ENCODE measurements around the gene PTPRF. TPM values are rescaled to one million over a fixed set of nuclear protein-coding genes. Genes with fewer than 3 reads are reported as not detected.

The PTPRF gene
- total RNA-seq, 2 donors from 2014 or later = 182 to 292 TPM

DNA sequence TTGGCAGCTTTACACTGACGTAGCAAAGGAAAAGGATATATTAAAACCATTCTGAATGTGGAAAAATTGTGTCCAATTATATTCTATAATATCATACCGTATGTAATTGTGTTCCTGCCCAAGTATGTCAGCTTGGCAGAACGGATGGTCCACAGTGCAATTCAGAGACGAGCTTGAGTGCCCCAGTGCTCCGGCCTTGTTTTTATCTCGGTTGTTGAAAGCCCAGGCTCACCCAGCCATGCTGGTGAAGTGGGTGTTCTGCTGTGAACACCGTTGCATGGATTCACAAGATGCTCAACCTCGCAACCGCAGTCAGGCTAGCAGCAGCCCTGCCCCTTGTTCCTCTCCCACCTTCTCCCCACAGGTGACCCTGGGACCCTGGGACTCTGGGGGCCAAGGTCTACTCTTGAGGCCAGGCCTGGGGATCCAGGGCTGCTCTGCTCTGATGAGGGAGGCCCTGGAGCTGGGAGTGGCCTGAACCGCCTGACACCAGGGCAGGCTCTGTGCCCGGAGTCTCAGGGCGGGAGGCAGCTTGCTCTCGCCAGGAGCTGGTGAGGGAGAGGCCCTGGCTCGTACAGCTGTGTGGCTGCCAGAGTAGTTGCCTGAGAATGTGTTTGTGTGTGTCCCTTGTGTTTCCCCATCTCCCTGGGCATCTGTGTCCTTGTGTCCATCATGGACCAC is 11.2 kb downstream of the PTPRF start:
- Histone ChIP-seq H3K4me1 (replicated peaks) (peaks cover 60% of the 10 kb centered on the region), H3K9me3 (no peaks in the 10 kb centered on the region), H3K27ac (peak overlapping the region; percentile 71 to 97), H3K27me3 (replicated peaks; ENCODE audit: insufficient read depth) (no peaks in the 10 kb centered on the region), H3K36me3 (no peaks in the 10 kb centered on the region), H3K4me3 (no peak overlapping the region)
- TF ChIP-seq, protein P1, sequence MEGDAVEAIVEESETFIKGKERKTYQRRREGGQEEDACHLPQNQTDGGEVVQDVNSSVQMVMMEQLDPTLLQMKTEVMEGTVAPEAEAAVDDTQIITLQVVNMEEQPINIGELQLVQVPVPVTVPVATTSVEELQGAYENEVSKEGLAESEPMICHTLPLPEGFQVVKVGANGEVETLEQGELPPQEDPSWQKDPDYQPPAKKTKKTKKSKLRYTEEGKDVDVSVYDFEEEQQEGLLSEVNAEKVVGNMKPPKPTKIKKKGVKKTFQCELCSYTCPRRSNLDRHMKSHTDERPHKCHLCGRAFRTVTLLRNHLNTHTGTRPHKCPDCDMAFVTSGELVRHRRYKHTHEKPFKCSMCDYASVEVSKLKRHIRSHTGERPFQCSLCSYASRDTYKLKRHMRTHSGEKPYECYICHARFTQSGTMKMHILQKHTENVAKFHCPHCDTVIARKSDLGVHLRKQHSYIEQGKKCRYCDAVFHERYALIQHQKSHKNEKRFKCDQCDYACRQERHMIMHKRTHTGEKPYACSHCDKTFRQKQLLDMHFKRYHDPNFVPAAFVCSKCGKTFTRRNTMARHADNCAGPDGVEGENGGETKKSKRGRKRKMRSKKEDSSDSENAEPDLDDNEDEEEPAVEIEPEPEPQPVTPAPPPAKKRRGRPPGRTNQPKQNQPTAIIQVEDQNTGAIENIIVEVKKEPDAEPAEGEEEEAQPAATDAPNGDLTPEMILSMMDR (IDR thresholded peaks at IDR 0.05) = peak in 1 of 4 experiments; percentile 1
- TF ChIP-seq POLR2A (IDR thresholded peaks at IDR 0.05) (peak; percentile 41), POLR2AphosphoS5 (IDR thresholded peaks at IDR 0.05) (peak; percentile 78)
- intact Hi-C loops (cut with DNase I) = no loop called here
- 27% methylated on average over 14 of the region's 14 CpGs for WGBS
- peak; percentile 92 for DNase-seq (ENCODE audit: low spot score)

DNA sequence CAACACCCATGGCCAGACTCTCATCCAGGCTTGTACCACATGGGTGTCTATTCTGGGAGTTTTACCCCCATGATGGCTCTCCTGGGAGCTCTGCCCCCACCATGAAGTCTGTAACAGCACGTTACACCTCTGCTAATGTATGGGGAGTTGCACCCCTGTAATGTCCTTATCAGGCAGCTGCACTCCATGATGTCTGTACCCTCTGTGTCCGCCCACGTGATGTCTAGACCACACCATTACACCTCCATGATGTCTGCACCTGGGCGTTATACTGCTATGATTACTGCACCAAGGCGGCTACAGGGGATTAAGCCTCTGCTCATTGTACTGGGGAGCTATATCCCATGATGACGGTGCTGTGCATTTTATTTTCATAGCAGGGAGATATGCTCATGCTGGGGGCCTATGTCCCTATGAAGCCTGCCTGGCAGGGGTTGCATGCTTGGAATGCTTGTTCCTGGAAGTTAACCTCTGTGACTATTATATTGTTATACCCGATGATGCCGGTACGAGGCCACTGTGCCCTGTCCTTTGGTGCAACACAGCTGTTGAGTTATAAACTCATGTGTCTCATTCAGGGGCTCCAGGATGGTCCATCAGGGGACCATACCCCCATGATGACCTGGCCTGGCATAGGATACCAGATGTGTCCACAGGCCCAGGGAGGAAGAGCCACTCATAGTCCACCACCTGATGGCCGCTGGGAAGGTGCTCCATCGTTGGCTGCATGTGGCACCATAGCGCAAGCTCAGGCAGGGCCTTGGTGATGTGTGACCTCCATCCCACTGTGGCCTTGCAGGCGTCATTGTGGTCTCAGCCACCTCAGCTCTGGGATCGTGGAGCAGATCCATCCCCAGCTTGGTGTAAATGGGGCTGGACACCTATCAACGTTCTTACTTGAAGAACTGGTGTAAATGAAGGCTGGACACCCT is 12.1 kb downstream of the PTPRF start:
- H3K9me3 ChIP-seq = no peaks in the 10 kb centered on the region
- 77% methylated on average over 15 of the region's 15 CpGs for WGBS
- TF ChIP-seq POLR2AphosphoS5 (IDR thresholded peaks at IDR 0.05) = no peak
- no peaks in the 10 kb centered on the region for H3K27me3 ChIP-seq (replicated peaks; ENCODE audit: insufficient read depth)
- intact Hi-C loops (cut with DNase I) = no loop called here
- no peak for DNase-seq (ENCODE audit: low spot score)
- peaks cover 55% of the 10 kb centered on the region for H3K4me1 ChIP-seq (replicated peaks)
- no peaks in the 10 kb centered on the region for H3K36me3 ChIP-seq
- H3K4me3 ChIP-seq = no peak overlapping the region
- H3K27ac ChIP-seq = peak overlapping the region; percentile 71 to 97

DNA sequence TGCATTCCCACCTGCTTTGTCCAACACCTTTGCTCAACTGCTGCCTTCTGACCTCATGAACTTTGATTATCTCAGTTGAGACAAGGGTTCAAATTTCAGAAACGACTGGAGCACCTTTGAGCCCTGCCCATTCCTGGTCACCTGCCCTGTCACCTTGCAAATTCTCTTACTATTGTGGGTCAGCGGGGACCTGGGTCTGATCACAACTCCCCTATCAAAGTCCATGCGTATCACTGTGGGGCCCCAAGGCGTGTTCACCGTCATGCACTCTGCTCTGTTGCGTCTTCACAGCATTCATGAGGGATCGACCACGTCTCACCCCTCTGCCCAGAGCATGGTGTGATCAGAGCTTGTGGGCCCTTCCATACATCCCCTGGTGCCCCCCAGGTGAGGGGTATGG is 12.9 kb downstream of the PTPRF start:
- TF ChIP-seq POLR2AphosphoS5 (IDR thresholded peaks at IDR 0.05) = no peak
- TF ChIP-seq, protein P1 (IDR thresholded peaks at IDR 0.05) = no peak
- TF ChIP-seq POLR2A (IDR thresholded peaks at IDR 0.05) = no peak
- H3K4me3 ChIP-seq = no peak overlapping the region
- 85% methylated on average over 8 of the region's 8 CpGs for WGBS
- H3K36me3 ChIP-seq = no peaks in the 10 kb centered on the region
- intact Hi-C loops (cut with DNase I) = no loop called here
- no peaks in the 10 kb centered on the region for H3K27me3 ChIP-seq (replicated peaks; ENCODE audit: insufficient read depth)
- H3K4me1 ChIP-seq (replicated peaks) = peaks cover 57% of the 10 kb centered on the region
- H3K9me3 ChIP-seq = no peaks in the 10 kb centered on the region
- H3K27ac ChIP-seq = peak overlapping the region; percentile 23 to 97
- DNase-seq (ENCODE audit: low spot score) = no peak

DNA sequence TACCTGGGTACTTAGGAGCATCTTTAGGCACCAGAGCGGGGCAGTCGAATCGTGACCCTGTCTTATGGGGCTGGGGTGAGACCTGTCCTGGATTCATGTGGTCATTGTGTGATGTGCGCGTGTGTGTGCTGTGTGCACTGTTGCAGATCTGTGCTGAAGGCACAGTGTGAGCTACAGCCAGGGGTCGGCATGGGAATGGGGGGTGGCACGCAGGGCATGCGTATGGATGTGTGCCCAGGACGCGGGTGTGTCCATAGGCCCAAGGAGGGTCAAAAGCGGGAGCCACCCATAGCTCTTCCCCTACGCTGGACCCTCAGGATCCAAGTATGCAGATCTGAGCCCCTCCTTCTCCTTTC is 14.6 kb downstream of the PTPRF start:
- DNase-seq (ENCODE audit: low spot score) = no peak
- intact Hi-C loops (cut with DNase I) = no loop called here
- Histone ChIP-seq H3K4me3 (no peak overlapping the region), H3K36me3 (no peaks in the 10 kb centered on the region), H3K4me1 (replicated peaks) (peaks cover 60% of the 10 kb centered on the region), H3K27ac (peak overlapping the region in 1 of 2 donors; percentile 97), H3K9me3 (no peaks in the 10 kb centered on the region), H3K27me3 (replicated peaks; ENCODE audit: insufficient read depth) (no peaks in the 10 kb centered on the region)
- 76% methylated on average over 12 of the region's 12 CpGs for WGBS
- TF ChIP-seq POLR2A (IDR thresholded peaks at IDR 0.05) (no peak), POLR2AphosphoS5 (IDR thresholded peaks at IDR 0.05) (no peak)
- TF ChIP-seq, protein P1 (IDR thresholded peaks at IDR 0.05) = no peak

DNA sequence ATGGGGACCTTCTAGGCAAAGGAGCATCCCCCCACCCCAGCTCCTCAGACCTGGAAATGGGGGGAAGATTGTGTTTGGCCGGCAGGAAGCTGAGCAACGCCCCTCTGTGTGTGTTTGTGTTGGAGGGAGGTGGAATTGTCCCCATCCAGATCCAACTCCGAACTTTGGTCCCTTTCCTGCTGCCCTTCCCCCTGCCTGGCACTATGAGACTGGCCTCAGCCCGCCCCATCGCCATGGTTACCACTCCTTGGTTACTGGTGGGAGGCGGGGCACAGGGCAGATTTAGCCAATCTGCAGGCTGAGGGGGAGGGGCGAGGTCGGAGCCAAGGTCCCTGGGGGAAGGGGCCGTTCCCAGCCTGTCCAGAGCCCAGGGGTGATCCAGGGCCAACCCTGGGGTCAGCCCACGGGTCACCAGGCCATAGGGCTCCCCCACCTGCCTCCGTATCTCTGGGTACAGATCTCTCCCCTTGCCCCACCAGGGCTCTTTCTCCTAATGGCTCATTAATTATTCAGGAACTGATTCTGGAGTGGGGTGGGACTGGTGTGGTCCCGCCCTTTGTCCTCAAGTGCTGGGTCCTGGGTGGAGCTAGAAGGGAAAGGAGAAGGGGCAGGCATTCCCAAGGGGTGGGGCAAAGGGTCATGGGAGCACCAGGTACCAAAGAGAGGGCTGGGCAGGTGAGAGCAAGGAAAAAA is 15.2 kb downstream of the PTPRF start:
- H3K4me1 ChIP-seq (replicated peaks) = peaks cover 60% of the 10 kb centered on the region
- DNase-seq (ENCODE audit: low spot score) = peak; percentile 53
- 27% methylated on average over 12 of the region's 12 CpGs for WGBS
- TF ChIP-seq POLR2AphosphoS5 (IDR thresholded peaks at IDR 0.05) (peak; percentile 15), POLR2A (IDR thresholded peaks at IDR 0.05) (no peak)
- H3K4me3 ChIP-seq = no peak overlapping the region
- no peaks in the 10 kb centered on the region for H3K9me3 ChIP-seq
- peak overlapping the region; percentile 48 to 97 for H3K27ac ChIP-seq
- no peaks in the 10 kb centered on the region for H3K36me3 ChIP-seq
- no peaks in the 10 kb centered on the region for H3K27me3 ChIP-seq (replicated peaks; ENCODE audit: insufficient read depth)
- intact Hi-C loops (cut with DNase I) = no loop called here
